ENCODE results near the gene ZNF337. TPM values are rescaled to one million over a fixed set of nuclear protein-coding genes. Genes with fewer than 3 reads are reported as not detected.

ZNF337 gene
- total and polyA plus RNA-seq, 2 of the 13 experiments (the other 11 are each of a cell fraction or from before 2014, with no cell fraction given) = 17.0 to 19.6 TPM

- TF ChIP-seq TRAFD1 (CRISPR knock-in tag; IDR thresholded peaks at IDR 0.05; ENCODE audit: borderline replicate concordance) (peak; percentile 61; the same call in 1 of the 2 replicates), STAG1 (CRISPR knock-in tag; IDR thresholded peaks at IDR 0.05) (peak; percentile 69), NFATC3 (CRISPR knock-in tag; IDR thresholded peaks at IDR 0.05) (no peak), ZBTB44 (CRISPR knock-in tag; IDR thresholded peaks at IDR 0.05) (peak; percentile 72; the same call in 1 of the 2 replicates), ZNF720 (CRISPR knock-in tag; IDR thresholded peaks at IDR 0.05) (peak; percentile 15; the same call in 1 of the 2 replicates), ZBTB8A (CRISPR knock-in tag; IDR thresholded peaks at IDR 0.05; ENCODE audit: borderline replicate concordance, low read depth) (peak; percentile 80; the same call in 1 of the 2 replicates), EHMT2 (IDR thresholded peaks at IDR 0.05; ENCODE audit: borderline replicate concordance, low read depth, low read length) (no peak), RBFOX2 (IDR thresholded peaks at IDR 0.05; ENCODE audit: low read depth, low read length) (peak; percentile 100), IRF2 (CRISPR knock-in tag; IDR thresholded peaks at IDR 0.05) (peak; percentile 100), FLYWCH1 (CRISPR knock-in tag; IDR thresholded peaks at IDR 0.05) (no peak; the same call in 1 of the 2 replicates), TFAP4 (IDR thresholded peaks at IDR 0.05; ENCODE audit: borderline replicate concordance, low read depth) (peak; percentile 61; the same call in 1 of the 2 replicates), MEIS2 (CRISPR knock-in tag; IDR thresholded peaks at IDR 0.05) (peak; percentile 87)
- TF ChIP-seq, protein P1, sequence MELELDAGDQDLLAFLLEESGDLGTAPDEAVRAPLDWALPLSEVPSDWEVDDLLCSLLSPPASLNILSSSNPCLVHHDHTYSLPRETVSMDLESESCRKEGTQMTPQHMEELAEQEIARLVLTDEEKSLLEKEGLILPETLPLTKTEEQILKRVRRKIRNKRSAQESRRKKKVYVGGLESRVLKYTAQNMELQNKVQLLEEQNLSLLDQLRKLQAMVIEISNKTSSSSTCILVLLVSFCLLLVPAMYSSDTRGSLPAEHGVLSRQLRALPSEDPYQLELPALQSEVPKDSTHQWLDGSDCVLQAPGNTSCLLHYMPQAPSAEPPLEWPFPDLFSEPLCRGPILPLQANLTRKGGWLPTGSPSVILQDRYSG (CRISPR knock-in tag; IDR thresholded peaks at IDR 0.05) = peak; percentile 89
- TF ChIP-seq, protein P2, sequence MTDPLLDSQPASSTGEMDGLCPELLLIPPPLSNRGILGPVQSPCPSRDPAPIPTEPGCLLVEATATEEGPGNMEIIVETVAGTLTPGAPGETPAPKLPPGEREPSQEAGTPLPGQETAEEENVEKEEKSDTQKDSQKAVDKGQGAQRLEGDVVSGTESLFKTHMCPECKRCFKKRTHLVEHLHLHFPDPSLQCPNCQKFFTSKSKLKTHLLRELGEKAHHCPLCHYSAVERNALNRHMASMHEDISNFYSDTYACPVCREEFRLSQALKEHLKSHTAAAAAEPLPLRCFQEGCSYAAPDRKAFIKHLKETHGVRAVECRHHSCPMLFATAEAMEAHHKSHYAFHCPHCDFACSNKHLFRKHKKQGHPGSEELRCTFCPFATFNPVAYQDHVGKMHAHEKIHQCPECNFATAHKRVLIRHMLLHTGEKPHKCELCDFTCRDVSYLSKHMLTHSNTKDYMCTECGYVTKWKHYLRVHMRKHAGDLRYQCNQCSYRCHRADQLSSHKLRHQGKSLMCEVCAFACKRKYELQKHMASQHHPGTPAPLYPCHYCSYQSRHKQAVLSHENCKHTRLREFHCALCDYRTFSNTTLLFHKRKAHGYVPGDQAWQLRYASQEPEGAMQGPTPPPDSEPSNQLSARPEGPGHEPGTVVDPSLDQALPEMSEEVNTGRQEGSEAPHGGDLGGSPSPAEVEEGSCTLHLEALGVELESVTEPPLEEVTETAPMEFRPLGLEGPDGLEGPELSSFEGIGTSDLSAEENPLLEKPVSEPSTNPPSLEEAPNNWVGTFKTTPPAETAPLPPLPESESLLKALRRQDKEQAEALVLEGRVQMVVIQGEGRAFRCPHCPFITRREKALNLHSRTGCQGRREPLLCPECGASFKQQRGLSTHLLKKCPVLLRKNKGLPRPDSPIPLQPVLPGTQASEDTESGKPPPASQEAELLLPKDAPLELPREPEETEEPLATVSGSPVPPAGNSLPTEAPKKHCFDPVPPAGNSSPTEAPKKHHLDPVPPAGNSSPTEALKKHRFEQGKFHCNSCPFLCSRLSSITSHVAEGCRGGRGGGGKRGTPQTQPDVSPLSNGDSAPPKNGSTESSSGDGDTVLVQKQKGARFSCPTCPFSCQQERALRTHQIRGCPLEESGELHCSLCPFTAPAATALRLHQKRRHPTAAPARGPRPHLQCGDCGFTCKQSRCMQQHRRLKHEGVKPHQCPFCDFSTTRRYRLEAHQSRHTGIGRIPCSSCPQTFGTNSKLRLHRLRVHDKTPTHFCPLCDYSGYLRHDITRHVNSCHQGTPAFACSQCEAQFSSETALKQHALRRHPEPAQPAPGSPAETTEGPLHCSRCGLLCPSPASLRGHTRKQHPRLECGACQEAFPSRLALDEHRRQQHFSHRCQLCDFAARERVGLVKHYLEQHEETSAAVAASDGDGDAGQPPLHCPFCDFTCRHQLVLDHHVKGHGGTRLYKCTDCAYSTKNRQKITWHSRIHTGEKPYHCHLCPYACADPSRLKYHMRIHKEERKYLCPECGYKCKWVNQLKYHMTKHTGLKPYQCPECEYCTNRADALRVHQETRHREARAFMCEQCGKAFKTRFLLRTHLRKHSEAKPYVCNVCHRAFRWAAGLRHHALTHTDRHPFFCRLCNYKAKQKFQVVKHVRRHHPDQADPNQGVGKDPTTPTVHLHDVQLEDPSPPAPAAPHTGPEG (CRISPR knock-in tag; IDR thresholded peaks at IDR 0.05) = peak; percentile 93
- TF ChIP-seq, protein P3, sequence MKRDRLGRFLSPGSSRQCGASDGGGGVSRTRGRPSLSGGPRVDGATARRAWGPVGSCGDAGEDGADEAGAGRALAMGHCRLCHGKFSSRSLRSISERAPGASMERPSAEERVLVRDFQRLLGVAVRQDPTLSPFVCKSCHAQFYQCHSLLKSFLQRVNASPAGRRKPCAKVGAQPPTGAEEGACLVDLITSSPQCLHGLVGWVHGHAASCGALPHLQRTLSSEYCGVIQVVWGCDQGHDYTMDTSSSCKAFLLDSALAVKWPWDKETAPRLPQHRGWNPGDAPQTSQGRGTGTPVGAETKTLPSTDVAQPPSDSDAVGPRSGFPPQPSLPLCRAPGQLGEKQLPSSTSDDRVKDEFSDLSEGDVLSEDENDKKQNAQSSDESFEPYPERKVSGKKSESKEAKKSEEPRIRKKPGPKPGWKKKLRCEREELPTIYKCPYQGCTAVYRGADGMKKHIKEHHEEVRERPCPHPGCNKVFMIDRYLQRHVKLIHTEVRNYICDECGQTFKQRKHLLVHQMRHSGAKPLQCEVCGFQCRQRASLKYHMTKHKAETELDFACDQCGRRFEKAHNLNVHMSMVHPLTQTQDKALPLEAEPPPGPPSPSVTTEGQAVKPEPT (CRISPR knock-in tag; IDR thresholded peaks at IDR 0.05; ENCODE audit: low read depth) = peak; percentile 68
These were observed at the start of gene ZNF337 (continued) for GRCh38 chr20:25696371-25697131.
